GM18907 (cell line): ENCODE results near the gene MFAP5.
"Not testable (repeated sequence)": the region's sequence is repeated elsewhere in the genome, so short reads cannot be mapped to it uniquely, and the experiment has no call there.

Experiments used
- ATAC-seq: cut with Tn5 transposase; IDR thresholded peaks from one replicate; pipeline ENCODE4 v1.9.1; 2021; ENCODE audit warnings: mild to moderate bottlenecking, moderate library complexity; ENCODE audit not compliant: unreplicated experiment

The MFAP5 gene

DNA sequence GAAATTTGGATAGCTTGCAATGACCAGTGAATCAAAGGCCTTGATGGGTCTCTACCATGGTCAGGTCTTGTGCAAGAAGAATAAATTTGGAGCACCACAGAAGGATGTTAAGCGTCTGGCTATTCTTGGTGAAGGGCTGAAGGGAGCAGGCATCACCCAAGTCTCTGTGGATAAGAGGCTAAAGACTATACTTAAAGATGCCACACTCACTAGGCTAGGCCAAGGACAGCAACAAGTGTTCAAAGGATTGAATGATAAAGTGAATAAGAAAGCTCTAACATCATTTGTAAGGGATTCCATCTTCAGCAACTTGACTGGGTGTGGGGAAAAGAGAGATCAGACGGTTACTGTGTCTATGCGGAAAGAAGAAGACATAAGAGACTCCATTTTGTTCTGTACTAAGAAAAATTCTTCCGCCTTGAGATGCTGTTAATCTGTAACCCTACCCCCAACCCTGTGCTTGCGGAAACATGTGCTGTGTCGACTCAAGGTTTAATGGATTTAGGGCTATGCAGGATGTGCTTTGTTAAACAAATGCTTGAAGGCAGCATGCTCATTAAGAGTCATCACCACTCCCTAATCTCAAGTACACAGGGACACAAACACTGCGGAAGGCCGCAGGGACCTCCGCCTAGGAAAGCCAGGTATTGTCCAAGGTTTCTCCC, 27.2 kb downstream of the MFAP5 start:
- not testable (repeated sequence) for ATAC-seq

DNA sequence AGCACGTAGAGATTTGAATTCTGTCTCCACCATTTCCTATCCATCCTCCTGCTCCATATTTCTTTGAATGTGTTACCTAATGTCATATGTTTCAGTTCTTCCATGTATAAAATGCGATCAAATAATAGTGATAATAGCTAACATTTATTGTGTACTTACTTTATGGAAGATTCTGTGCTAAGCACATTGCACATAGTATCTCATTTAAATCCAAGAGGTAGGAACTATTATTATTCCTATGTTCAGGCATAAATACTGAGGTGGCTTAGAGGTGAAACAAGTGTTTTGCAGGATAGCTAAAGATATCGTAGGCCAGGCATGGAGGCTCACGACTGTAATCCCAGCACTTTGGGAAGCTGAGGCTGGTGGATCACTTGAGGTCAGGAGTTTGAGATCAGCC, 32.5 kb downstream of the MFAP5 start:
- peak; percentile 1 for ATAC-seq

DNA sequence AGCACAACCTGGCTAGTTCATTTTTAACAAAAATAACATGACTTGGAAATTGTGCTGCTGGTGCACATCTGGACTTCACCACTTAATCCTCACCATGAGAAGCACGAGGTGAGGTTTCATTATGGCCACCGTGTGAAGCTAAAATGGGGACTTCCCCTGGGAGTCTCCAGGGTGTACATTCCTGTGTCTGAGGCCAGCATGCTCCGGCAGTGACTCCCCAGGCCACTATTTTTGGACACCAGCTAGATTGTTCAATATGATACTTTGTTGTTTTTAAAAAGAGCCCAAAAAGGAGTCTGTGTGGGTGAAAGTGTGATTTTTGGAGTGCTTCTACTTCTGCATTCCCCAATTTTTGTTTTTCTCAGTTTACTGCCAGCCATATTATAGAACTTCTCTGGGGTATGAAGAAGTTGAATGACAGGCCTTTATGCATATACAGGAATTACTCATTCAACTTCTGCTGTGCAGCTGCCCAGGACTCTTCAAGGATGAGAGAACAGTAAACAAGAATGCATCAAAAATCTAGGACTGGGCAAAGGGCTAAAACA, 33.1 kb downstream of the MFAP5 start:
- ATAC-seq = peak; percentile 97

DNA sequence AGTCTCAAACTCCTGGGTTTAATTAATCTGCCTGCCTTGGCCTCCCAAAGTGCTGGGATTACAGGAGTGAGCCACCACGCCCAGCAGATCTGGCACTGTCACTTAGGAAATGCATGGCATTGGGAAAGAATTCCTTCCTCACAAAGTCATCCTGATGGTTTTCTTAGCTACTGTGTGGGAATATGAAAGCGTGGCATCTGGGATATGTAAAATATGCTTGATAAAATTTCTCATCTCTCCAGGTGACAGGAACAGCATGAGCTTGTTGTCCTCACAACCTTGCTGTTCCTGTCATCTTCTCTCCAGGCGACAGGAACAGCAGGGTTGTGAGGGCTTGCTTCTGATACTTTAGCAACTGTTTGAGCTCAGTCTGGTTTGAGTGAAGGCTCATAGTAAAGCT, 33.9 kb downstream of the MFAP5 start:
- ATAC-seq = no peak

DNA sequence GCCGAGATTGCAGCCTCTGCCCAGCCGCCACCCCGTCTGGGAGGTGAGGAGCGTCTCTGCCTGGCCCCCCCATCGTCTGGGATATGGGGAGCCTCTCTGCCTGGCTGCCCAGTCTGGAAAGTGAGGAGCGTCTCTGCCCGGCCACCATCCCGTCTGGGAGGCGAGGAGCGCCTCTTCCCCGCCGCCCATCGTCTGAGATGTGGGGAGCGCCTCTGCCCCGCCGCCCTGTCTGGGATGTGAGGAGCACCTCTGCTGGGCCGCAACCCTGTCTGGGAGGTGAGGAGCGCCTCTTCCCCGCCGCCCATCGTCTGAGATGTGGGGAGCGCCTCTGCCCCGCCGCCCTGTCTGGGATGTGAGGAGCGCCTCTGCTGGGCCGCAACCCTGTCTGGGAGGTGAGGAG, 37.9 kb downstream of the MFAP5 start:
- ATAC-seq = not testable (repeated sequence)

DNA sequence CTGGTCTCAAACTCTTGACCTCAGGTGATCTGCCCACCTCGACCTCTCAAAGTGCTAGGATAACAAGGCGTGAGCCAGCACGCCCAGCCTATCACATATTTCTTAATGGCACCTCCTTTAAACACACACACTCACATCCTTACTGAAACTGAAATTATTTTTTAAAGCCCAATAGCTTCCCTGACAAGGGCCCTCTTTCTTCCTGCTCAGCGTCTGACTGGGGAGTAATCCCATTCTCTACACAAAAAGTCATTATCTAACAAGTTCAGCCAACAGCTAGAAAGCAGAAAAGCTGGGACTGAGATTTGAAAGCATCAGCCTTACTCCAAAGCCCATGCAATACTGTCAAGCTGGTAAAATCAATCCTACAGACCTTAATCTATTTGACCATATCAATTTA, 40.0 kb downstream of the MFAP5 start:
- no peak for ATAC-seq

DNA sequence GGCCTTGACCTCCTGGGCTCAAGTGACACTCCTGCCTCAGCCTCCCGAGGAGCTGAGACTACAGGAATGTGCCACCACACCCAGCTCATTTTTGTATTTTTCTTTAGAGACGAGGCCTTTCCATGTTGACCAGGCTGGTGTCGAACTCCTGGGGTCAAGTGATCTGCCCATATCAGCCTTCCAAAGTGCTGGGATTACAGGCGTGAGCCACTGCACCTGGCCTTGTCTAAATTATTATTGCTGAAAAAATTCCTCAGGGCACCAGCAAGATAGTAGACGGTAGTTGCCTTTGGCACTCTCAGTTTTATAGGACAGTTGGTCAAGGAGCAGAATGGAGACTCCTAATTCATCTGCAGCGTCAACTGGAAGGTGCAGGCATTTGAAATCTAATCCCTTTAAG, 47.4 kb downstream of the MFAP5 start:
- no peak for ATAC-seq

DNA sequence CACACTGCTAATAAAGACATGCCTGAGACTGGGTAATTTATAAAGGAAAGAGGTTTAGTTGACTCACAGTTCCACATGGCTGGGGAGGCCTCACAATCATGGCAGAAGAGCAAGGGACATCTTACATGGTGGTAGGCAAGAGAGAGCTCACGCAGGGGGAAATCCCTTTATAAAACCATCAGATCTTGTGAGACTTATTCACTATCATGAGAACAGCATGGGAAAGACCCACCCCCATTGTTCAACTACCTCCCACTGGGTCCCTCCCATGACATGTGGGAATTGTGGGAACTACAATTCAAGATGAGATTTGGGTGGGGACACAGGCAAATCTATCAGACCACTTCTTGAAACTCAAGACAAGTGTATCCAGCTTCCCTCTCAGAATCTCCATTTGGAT, 48.7 kb downstream of the MFAP5 start:
- not testable (repeated sequence) for ATAC-seq

DNA sequence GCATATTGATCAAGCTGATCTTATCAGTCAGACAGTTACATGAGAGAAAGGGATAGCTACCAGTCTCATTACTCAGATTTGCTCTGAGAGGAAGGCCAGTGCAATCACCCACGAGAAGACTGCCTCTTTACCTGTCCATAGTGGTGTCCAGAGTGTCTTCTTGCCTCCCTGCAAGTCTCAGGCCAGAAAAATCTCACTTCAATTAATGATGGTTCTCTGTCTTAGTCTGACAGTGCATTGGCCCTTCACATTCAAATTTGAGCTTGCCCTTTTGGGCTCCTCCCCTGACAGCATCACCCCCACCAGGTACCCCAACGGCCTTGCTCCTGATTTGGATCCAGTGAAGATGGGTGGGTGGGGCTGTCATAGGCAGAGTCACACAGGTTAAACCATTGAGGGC, 50.0 kb downstream of the MFAP5 start, which contains the start of gene AICDA:
Gene AICDA (minus strand): TSS at position 231 of the 400 bp plus-strand sequence. CDS start 92 bp downstream, at position 139.
- ATAC-seq = no peak

DNA sequence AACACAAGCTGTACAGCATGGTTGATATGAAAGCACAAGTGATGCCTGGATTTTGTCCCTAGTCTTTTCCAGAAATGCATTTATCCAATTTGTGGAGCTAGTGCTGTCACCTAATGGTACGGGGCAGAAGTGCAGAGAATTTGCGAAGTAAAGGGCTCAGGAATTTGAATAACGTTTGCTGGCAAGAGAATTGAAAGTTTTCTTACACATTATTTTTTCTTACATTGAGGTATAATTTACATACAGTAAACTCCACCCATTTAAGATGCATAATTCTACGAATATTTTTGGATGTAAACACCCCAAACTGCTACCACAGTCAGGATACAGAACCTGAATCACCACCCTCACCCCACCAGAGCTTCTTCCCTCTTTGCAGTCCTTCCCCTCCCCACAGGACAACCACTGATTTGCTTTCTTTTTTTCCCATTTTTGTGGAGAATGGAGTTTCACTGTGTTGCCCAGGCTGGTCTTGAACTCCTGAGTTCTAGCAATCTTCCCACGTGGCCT, 53.5 kb downstream of the MFAP5 start:
- ATAC-seq = no peak

DNA sequence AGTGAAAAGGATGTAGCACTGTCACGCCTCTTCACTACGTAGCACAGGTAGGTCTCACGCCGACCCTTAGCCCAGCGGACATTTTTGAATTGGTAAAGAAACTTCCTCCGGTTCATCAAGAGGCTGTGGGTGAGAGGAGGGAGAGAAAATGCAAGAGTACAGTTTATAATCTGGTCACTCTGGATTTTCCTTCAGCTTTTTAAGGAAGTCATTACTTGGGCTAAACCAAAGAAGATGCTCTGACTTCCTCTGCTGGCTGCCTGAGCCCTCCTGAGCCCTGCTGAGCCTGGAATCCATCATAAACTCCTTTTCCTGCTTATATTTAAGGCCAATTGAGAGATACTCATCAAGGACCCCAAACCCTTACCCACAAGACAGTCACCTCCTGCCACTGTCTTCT, 55.7 kb downstream of the MFAP5 start:
- no peak for ATAC-seq

DNA sequence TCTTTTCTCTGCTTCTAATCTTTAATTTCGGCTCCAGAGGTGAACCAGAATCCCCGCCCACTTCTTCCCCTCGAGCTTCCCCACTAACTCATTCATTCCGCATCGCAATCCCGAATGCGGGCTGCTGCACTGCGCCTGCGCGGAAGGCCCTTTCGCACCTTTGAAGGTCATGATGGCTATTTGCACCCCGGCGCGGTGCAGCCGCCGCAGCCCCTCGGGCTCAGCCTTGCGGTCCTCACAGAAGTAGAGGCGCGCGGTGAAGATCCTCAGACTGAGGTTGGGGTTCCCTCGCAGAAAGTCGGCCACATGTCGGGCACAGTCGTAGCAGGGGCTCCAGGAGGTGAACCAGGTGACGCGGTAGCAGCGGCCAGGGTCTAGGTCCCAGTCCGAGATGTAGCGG, 57.6 kb downstream of the MFAP5 start:
- ATAC-seq = no peak

DNA sequence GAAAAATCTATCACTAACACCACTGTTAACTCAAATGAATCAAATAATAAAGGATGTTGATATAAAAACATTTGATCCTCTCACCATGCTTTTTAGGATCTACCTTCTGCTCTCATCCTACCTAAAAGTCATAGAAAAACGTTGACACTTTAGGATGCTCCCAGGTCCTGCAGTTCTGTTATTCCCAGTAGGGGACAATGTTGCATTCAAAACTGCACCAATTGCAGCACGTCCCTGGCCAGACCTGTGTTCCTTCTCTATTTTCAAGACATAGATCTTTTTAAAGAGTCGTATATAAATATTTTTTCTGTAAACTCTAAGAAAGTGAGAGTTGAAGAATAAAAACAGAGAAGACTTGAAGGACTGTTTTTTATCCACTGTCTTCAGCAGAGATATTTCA, 58.8 kb downstream of the MFAP5 start:
- ATAC-seq = no peak

DNA sequence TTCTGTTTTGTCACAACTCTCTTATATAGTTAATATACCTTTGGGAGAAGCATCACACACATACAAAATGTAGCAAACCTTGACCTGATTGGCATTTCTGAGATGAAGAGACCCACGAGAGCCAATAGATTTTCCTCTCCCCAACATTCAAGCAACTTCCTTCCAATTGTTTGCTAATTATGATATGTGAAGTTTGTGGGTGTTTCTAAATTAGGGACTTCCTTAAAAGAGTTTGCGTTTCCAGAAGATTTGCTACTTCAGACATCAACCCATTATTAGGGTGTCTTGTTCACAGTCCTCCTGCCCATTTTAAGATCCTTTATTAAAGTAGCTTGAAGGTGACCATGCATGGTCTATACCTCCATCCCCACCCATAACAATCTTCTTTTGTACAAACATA, 59.3 kb downstream of the MFAP5 start:
- no peak for ATAC-seq

DNA sequence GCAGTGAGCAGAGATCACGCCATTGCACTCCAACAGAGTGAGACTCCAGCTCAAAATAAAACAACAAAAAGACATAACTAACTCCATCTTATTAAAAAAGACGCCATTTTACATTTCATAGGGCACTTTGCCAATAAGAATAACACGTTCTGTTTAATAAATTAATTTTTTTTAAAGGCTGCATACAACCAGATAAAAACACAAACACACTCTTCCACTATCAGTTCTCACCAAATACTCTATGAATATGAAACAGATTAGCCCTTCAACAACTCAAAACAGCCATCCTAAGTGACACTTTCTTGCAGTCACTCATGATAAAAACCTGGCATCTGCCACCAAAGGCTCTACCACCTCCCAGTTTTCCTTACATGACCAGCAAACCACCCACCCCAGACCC, 66.1 kb downstream of the MFAP5 start:
- no peak for ATAC-seq
